ENCODE measurements around the gene VTI1A. TPM values are rescaled to one million over a fixed set of nuclear protein-coding genes. Genes with fewer than 3 reads are reported as not detected.
A peak's percentile ranks its signal among the peaks of the same experiment; 100 is the strongest.

Gene VTI1A
- total and polyA plus RNA-seq, 12 donors, result 5.2 to 64.1 (median 22.0) TPM

DNA sequence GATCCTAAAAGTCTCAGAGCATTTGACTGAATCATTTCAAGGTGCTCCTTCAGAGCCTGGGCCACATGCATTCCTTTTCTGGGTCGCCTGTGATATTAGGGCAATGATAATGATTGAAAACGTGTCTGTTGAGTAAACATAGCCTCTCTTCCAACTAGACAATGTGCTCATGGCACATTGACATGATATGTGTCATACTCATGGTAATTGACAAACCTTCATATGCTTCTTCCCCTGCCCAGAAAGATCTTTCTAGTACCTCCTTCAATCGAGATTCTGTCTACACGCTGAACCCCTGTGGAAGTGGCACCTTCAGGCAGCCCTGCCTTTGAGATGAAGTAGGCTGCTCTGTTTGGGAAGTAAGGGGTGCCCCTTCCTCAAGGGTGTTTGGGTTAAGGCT is 404.2 kb downstream of the VTI1A start:
- H3K4me3 ChIP-seq, result no peak overlapping the region
- intact Hi-C loops (cut with DNase I), result no loop called here
- H3K36me3 ChIP-seq (replicated peaks in 1 of 2), result no peaks in the 10 kb centered on the region
- H3K27ac ChIP-seq, result no peak overlapping the region
- WGBS, 4 donors, result 77 to 85% (median 81%) methylated on average over 4 of the region's 4 CpGs
- no peak for DNase-seq
- H3K9me3 ChIP-seq (replicated peaks in 1 of 3), result no peaks in the 10 kb centered on the region
- H3K4me1 ChIP-seq (replicated peaks in 1 of 2), result no peaks in the 10 kb centered on the region
- H3K27me3 ChIP-seq, result no peaks in the 10 kb centered on the region
- TF ChIP-seq, protein P1, sequence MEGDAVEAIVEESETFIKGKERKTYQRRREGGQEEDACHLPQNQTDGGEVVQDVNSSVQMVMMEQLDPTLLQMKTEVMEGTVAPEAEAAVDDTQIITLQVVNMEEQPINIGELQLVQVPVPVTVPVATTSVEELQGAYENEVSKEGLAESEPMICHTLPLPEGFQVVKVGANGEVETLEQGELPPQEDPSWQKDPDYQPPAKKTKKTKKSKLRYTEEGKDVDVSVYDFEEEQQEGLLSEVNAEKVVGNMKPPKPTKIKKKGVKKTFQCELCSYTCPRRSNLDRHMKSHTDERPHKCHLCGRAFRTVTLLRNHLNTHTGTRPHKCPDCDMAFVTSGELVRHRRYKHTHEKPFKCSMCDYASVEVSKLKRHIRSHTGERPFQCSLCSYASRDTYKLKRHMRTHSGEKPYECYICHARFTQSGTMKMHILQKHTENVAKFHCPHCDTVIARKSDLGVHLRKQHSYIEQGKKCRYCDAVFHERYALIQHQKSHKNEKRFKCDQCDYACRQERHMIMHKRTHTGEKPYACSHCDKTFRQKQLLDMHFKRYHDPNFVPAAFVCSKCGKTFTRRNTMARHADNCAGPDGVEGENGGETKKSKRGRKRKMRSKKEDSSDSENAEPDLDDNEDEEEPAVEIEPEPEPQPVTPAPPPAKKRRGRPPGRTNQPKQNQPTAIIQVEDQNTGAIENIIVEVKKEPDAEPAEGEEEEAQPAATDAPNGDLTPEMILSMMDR (IDR thresholded peaks at IDR 0.05), result no peak
- TF ChIP-seq POLR2A (IDR thresholded peaks at IDR 0.05), result no peak

DNA sequence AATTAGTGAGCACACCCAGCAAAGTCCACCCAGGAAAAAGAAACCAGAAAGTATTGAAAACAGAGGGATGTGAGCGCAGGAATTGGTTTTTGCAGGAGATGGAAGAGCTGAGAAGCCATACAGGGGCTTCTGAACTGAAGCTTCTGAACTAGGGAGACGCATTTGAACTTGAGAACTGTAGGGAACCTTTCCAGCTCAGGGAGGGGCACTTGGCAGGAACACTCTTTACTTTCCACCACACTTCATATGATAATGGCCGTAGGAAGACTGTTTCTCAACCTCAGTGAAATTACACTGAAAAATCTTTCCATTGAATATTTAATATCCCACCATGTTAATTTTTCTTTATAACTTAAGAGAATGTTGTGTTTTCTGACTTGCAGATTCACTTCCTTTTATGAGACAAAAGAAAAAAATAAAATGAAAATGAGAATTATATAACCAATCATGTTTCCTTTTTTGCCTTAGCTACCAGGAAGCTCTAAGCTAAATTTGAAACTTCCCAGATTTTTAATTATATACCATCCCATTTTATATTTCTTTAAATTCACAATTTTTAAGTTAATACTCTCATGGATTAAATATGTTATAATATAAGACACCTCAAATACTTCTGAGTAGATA is 404.7 kb downstream of the VTI1A start:
- TF ChIP-seq POLR2A (IDR thresholded peaks at IDR 0.05), result no peak
- TF ChIP-seq, protein P1 (IDR thresholded peaks at IDR 0.05), result no peak
- Histone ChIP-seq H3K4me3 (no peak overlapping the region), H3K27ac (no peak overlapping the region), H3K4me1 (replicated peaks in 1 of 2) (no peaks in the 10 kb centered on the region), H3K36me3 (replicated peaks in 1 of 2) (no peaks in the 10 kb centered on the region), H3K27me3 (no peaks in the 10 kb centered on the region), H3K9me3 (replicated peaks in 1 of 3) (no peaks in the 10 kb centered on the region)
- no peak for DNase-seq
- WGBS, 4 donors, result 58 to 66% (median 62%) methylated on average over 3 of the region's 3 CpGs
- intact Hi-C loops (cut with DNase I), result no loop called here

DNA sequence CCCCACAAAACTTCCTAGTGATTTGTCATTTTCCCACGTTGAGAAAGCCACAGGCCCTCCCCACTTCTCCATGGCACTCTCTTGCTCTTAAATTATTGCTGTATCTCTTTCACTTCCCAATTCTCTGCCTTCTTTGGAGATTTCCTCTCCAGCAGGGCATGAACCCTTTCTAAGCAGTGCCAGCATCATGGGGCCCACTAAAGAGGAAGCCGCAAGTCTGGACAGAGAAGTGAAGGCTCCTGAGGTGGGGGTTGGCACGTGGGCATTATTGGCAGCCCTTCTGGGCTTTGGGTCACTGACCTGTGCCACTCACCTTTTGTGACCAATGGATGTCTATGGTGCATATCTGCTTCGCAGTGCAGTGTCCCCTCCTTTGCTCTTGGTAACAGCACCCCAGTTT is 405.3 kb downstream of the VTI1A start:
- WGBS, 4 donors, result 62 to 70% (median 65%) methylated on average over 4 of the region's 4 CpGs
- peak; percentile 26 to 59 (median 46) for DNase-seq
- no peaks in the 10 kb centered on the region for H3K4me1 ChIP-seq (replicated peaks in 1 of 2)
- TF ChIP-seq, protein P1 (IDR thresholded peaks at IDR 0.05), result no peak
- no peak for TF ChIP-seq POLR2A (IDR thresholded peaks at IDR 0.05)
- no peak overlapping the region for H3K4me3 ChIP-seq
- H3K27ac ChIP-seq, result no peak overlapping the region
- no peaks in the 10 kb centered on the region for H3K36me3 ChIP-seq (replicated peaks in 1 of 2)
- no peaks in the 10 kb centered on the region for H3K9me3 ChIP-seq (replicated peaks in 1 of 3)
- intact Hi-C loops (cut with DNase I), result no loop called here
- H3K27me3 ChIP-seq, result no peaks in the 10 kb centered on the region

DNA sequence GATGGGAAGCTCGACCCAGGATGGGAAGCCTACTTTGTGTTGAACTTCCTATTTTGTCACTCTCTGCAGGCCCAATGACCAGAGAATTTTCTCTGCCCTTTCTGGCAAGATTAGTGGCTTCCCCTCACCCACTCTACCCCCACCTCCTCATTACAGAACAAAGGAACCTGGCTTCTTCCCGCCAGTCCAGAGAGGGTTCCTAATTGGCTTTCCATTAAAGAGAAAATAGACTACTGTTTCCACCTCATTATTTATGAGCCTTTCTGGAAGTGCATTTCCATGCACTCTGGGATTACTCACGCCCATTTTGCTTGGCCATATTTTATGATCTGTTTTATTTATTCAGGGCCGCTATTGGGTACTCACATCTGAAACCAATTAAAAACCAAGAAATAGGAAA is 408.1 kb downstream of the VTI1A start:
- no peak for TF ChIP-seq POLR2A (IDR thresholded peaks at IDR 0.05)
- TF ChIP-seq, protein P1 (IDR thresholded peaks at IDR 0.05), result no peak
- DNase-seq, result no peak
- H3K4me1 ChIP-seq (replicated peaks in 1 of 2), result no peaks in the 10 kb centered on the region
- H3K4me3 ChIP-seq, result no peak overlapping the region
- H3K27me3 ChIP-seq, result no peaks in the 10 kb centered on the region
- no peaks in the 10 kb centered on the region for H3K36me3 ChIP-seq (replicated peaks in 1 of 2)
- H3K27ac ChIP-seq, result no peak overlapping the region
- intact Hi-C loops (cut with DNase I), result no loop called here
- WGBS, 4 donors, result 83 to 89% (median 88%) methylated on average over 4 of the region's 4 CpGs
- H3K9me3 ChIP-seq (replicated peaks in 1 of 3), result no peaks in the 10 kb centered on the region

All from adrenal gland (tissue), 12 donors.